IPS-15b (cell line): ENCODE measurements around the gene EML1.

ENCODE experiments used
- H3K27me3 ChIP-seq: one replicate; pipeline ENCODE4 v1.6.1; 2013; ENCODE audit warnings: low read length; ENCODE audit not compliant: control insufficient read depth, insufficient read depth
- H3K36me3 ChIP-seq: one replicate; pipeline ENCODE4 v1.6.1; 2013; ENCODE audit warnings: low read length; ENCODE audit not compliant: control insufficient read depth, insufficient read depth
- H3K4me1 ChIP-seq: one replicate; pipeline ENCODE4 v1.6.1; 2013; ENCODE audit warnings: mild to moderate bottlenecking, low read length; ENCODE audit not compliant: control insufficient read depth, insufficient read depth
- H3K4me3 ChIP-seq: one replicate; pipeline ENCODE4 v1.5.1; 2013; ENCODE audit warnings: low read depth, low read length
- H3K9ac ChIP-seq: one replicate; pipeline ENCODE4 v1.6.1; 2013; ENCODE audit warnings: low read depth, mild to moderate bottlenecking, low read length
- H3K9me3 ChIP-seq: one replicate; pipeline ENCODE4 v1.6.1; 2013; ENCODE audit warnings: mild to moderate bottlenecking, low read length; ENCODE audit not compliant: control insufficient read depth, insufficient read depth

The EML1 gene

DNA sequence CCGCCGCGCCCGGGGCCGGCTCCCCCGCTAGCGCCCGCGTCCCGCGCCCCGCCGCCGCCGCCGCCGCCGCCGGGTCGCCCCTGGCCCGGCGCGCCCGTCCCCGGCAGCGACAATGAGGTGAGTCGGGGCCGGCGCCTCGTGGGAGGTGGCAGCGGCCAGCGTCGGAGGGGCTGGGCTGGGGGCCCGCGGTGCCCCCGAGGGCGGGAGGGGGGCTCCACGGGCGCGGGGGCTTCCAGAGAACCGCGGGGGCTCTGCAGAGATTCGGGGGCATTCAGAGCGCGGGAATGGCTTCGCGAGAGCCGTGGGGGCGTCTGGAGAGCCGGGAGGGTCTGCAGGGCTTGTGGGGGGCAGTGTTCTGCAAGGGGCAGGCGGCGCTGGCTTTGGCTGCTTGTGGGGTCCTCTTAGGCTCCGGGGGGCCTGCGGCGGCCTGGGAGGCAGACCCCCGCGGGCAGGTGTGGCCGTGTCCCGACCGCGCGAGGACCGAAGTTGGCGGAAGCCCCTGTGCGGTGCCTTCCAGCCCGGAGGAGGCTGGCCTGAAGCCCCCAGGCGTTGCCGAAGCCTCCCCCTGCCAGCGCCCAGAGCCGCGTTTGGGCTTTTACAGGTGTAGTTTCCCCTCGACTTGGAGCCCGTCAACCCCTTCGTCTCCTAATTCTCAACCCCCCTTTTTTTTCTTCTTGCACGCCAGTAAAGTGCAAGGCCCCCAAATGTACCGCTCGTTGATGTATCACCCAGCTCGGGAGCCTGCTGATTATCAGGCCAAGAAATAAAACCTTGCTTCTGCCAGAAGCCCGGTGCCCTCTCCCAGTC, 178.9 kb downstream of the EML1 start:
- Histone ChIP-seq H3K27me3 (peaks cover 35% of the 10 kb centered on the region), H3K9ac (no peak overlapping the region), H3K4me3 (peak overlapping the region; percentile 76), H3K9me3 (no peaks in the 10 kb centered on the region), H3K36me3 (no peaks in the 10 kb centered on the region), H3K4me1 (peaks cover 6% of the 10 kb centered on the region)

DNA sequence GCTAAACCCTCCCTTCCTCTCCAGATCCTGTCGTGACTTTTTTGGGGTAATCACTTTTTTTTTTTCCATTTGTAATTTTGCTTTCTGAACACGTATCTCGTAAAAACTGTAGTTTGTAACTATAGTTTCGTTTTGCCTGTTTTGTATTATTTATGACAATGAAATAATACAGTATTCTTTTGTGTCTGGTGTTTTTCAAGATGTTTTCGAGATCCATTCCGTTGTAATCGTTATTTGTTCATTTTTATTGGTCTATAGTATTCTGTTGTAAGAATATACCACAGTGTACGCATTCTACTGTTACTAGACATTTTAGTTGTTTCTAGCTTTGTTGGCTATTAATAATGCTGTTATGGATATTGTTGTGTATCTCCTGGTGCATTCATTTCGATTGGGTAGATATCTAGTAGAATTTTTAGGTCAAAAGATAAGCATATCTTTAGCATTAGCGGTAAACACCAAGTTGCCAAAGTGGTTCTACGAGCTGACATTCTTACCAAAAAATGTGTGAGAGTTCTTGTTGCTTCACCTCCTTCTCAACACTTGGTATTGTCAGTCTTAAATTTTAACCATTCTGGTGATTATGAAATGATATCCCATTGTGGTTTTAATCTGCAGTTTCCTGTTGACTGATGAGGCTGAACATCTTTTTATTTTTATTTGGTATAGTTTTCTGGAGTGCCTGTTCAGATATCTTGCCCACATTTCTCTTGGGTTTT, 179.7 kb downstream of the EML1 start:
- H3K27me3 ChIP-seq = peaks cover 35% of the 10 kb centered on the region
- no peak overlapping the region for H3K9ac ChIP-seq
- no peaks in the 10 kb centered on the region for H3K36me3 ChIP-seq
- peaks cover 6% of the 10 kb centered on the region for H3K4me1 ChIP-seq
- H3K9me3 ChIP-seq = no peaks in the 10 kb centered on the region
- H3K4me3 ChIP-seq = peak overlapping the region; percentile 76

DNA sequence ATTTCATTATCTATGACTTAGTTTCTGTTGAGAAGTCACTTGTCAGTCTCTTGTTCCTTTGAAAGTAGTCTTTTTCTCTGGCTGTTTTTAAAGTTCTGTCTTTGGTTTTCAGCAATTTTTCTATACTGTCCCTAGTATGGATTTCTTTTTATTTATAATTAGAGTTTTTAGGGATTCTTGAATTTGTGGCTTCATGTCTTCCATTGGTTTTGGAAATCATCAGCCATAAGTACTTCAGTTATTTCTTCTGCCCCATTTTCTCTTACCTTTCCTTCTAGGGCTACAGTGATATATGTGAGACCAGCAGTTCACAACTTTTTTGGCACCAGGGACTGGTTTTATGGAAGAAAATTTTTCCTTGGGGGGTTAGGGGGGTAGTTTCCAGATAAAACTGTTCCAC, 182.0 kb downstream of the EML1 start:
- Histone ChIP-seq H3K27me3 (peaks cover 15% of the 10 kb centered on the region), H3K4me1 (no peaks in the 10 kb centered on the region), H3K4me3 (no peak overlapping the region), H3K36me3 (no peaks in the 10 kb centered on the region), H3K9ac (no peak overlapping the region), H3K9me3 (no peaks in the 10 kb centered on the region)

DNA sequence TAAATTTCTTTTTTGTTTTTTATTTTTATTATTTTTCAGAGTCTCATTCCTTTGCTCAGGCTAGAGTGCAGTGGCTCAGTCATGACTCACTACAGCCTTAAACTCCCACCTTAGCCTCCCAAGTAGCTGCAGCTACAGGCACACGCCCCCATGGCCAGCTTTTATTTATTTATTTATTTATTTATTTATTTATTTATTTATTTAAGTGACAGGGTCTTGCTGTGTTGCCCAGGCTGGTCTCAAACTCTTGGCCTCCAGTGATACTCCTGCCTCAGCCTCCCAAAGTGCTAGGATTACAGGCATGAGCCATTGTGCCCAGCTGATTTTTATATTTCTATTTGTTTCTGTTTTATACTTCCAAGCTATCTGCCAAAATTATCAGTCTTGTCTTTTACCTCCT, 182.8 kb downstream of the EML1 start:
- no peaks in the 10 kb centered on the region for H3K9me3 ChIP-seq
- peaks cover 8% of the 10 kb centered on the region for H3K27me3 ChIP-seq
- H3K4me1 ChIP-seq = no peaks in the 10 kb centered on the region
- no peak overlapping the region for H3K4me3 ChIP-seq
- H3K36me3 ChIP-seq = no peaks in the 10 kb centered on the region
- no peak overlapping the region for H3K9ac ChIP-seq

DNA sequence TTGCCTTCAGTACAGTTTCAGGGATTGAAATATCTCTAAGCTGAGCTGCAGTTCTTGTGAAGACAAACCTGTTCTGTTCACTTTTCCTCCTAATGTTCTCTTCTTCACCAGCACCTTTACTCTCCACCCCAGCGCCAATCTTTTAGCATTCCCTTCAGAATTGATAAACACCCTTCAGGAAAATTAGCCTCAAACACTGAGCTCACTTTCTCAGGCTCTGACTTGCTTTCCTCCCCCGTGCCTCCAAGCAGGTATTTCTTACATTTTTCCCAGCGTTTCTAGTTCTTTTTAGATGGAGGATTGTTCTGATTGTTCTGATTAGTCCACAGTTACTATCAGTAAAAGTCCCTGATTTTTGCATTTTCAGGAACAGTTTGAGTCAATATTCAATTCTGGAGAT, 183.5 kb downstream of the EML1 start:
- H3K9me3 ChIP-seq = no peaks in the 10 kb centered on the region
- H3K36me3 ChIP-seq = no peaks in the 10 kb centered on the region
- H3K4me1 ChIP-seq = no peaks in the 10 kb centered on the region
- H3K4me3 ChIP-seq = no peak overlapping the region
- H3K27me3 ChIP-seq = peaks cover 8% of the 10 kb centered on the region
- no peak overlapping the region for H3K9ac ChIP-seq

GRCh38 chr14:99980299-99980698, 187.1 kb downstream of the EML1 start:
- Histone ChIP-seq H3K4me1 (no peaks in the 10 kb centered on the region), H3K36me3 (no peaks in the 10 kb centered on the region), H3K27me3 (no peaks in the 10 kb centered on the region), H3K9ac (no peak overlapping the region), H3K9me3 (no peaks in the 10 kb centered on the region), H3K4me3 (no peak overlapping the region)

- Histone ChIP-seq H3K4me3 (no peak overlapping the region), H3K4me1 (no peaks in the 10 kb centered on the region), H3K9me3 (no peaks in the 10 kb centered on the region), H3K27me3 (no peaks in the 10 kb centered on the region), H3K36me3 (no peaks in the 10 kb centered on the region), H3K9ac (no peak overlapping the region)
Measured at GRCh38 chr14:99981806-99982205, 188.6 kb downstream of the EML1 start.

DNA sequence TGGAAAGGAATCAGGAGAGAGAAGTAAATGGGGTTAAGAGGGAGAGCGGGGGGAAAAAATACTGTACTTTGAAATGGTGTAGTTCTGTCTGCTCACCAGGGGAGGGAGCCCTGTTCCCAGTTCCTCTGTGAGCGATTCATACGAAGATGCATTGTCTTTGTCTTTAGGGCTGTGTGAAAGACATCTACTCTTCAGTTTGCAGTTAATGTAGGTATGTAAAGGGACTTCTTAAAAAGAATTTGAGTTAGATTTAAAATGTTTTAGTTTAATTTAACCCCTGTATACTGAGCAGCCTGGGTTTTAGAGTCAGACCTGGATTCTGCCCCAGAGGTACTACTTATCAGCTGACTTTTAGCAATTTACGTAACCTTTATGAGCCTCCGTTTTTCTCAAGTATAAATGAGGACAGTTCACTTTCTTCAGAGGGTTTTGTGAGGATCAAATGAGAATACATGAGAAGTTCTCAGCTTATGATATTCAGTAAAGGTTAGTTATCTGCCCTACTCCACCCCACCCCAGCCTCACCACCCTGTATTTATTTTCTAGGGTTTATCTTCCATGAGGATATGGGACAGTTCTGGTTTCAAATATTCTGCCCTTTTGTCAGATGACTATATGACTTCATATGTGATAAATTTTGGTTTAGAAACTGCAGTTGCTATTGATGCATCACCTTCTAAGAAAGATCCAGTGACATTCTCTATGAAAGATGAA, 189.5 kb downstream of the EML1 start:
- H3K9ac ChIP-seq = no peak overlapping the region
- H3K27me3 ChIP-seq = no peaks in the 10 kb centered on the region
- H3K4me1 ChIP-seq = no peaks in the 10 kb centered on the region
- H3K9me3 ChIP-seq = no peaks in the 10 kb centered on the region
- no peak overlapping the region for H3K4me3 ChIP-seq
- no peaks in the 10 kb centered on the region for H3K36me3 ChIP-seq

GRCh38 chr14:99983251-99984015, 190.2 kb downstream of the EML1 start:
- Histone ChIP-seq H3K27me3 (no peaks in the 10 kb centered on the region), H3K9ac (no peak overlapping the region), H3K4me1 (no peaks in the 10 kb centered on the region), H3K4me3 (no peak overlapping the region), H3K9me3 (no peaks in the 10 kb centered on the region), H3K36me3 (no peaks in the 10 kb centered on the region)

DNA sequence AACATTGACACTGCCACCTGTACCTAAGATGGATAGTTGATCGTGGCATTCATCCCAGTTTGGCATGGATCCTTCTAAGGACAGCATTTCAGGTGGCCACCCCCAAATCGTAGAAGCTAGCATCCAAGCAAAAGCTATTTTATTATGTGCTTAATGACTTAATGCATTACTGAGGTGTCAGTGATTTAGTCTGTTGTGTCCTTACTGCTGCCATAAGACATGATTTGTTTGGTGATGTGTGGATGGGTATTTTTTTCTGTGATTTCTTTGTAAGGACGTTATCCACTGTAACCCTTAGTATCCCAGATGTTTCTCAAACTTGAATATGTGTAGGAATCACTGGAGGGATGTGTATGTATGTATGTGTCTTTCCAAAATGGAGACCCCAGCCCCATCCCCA, 190.8 kb downstream of the EML1 start:
- no peak overlapping the region for H3K9ac ChIP-seq
- no peaks in the 10 kb centered on the region for H3K4me1 ChIP-seq
- H3K36me3 ChIP-seq = no peaks in the 10 kb centered on the region
- no peak overlapping the region for H3K4me3 ChIP-seq
- no peaks in the 10 kb centered on the region for H3K9me3 ChIP-seq
- no peaks in the 10 kb centered on the region for H3K27me3 ChIP-seq

GRCh38 chr14:99986396-99986795, 193.2 kb downstream of the EML1 start:
- Histone ChIP-seq H3K9me3 (no peaks in the 10 kb centered on the region), H3K9ac (no peak overlapping the region), H3K4me3 (no peak overlapping the region), H3K27me3 (no peaks in the 10 kb centered on the region), H3K36me3 (no peaks in the 10 kb centered on the region), H3K4me1 (no peaks in the 10 kb centered on the region)
